Measurements from ENCODE around the gene SBF2.
"Not testable (repeated sequence)": the region's sequence is repeated elsewhere in the genome, so short reads cannot be mapped to it uniquely, and the experiment has no call there.

SBF2 gene

DNA sequence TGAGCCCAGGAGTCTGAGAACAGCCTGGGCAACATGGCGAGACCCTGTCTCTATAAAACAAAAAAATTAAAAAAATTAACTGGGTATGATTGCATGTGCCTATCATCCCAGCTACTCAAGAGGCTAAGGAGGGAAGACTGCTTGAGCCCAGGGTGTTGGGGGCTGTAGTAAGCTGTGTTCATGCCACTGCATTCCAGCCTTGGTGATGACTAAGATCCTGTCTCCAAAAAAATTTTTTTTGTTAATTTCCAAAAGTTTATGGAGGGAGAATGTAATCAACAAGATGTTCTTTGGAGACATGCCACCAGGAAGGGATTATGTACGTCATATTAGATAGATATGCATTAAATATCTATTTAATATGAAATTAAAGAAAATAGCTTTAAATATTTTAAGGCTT, 267.5 kb downstream of the SBF2 start:
- H3K9ac ChIP-seq (ENCODE audit: low read depth, low read length): no peak overlapping the region
- H3K9me3 ChIP-seq (ENCODE audit: control insufficient read depth, insufficient read depth, low read length): no peaks in the 10 kb centered on the region
- H3K36me3 ChIP-seq (ENCODE audit: insufficient read depth, low read length): no peaks in the 10 kb centered on the region
- peaks cover 6% of the 10 kb centered on the region for H3K4me1 ChIP-seq (ENCODE audit: insufficient read depth, low read length)

DNA sequence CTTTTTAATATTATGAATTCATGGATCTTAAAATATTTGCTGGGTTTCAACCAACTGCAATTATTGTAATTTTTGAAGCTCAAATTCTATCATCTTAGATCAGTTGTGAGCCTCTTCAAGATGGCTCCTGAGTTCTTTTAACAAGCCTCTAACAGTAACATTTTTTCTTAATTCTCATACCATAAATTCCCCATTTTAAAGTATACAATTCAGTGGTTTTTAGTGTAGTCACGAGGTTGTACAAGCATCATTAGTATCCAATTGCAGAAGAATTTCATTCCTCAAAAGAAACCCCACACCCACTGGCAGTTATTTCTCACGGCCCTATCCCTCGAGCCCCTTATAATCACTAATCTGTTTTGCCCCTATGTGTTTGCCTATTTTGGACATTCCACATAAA, 270.8 kb downstream of the SBF2 start:
- Histone ChIP-seq H3K9me3 (ENCODE audit: control insufficient read depth, insufficient read depth, low read length) (no peaks in the 10 kb centered on the region), H3K36me3 (ENCODE audit: insufficient read depth, low read length) (no peaks in the 10 kb centered on the region), H3K9ac (ENCODE audit: low read depth, low read length) (no peak overlapping the region), H3K4me1 (ENCODE audit: insufficient read depth, low read length) (peaks cover 22% of the 10 kb centered on the region)

DNA sequence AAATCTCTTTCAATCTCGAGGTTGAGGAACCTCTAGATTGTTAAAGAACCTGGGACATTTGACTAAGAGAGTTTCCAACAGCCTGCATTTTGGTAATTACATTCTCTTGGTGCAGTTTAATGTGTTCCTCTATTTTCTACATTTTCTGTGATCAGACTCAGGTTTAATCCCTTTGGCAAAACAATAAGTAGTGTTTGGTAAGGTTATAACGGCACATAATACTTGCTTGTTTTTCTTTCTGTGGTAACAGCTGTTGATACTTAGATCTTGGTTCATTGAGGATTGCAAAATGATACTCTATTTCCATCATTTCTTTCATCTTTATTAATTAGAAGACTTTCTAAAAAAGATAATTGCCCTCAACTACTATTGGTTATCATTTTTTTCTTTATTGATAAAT, 271.3 kb downstream of the SBF2 start:
- H3K4me1 ChIP-seq (ENCODE audit: insufficient read depth, low read length): peaks cover 22% of the 10 kb centered on the region
- no peaks in the 10 kb centered on the region for H3K9me3 ChIP-seq (ENCODE audit: control insufficient read depth, insufficient read depth, low read length)
- no peak overlapping the region for H3K9ac ChIP-seq (ENCODE audit: low read depth, low read length)
- H3K36me3 ChIP-seq (ENCODE audit: insufficient read depth, low read length): no peaks in the 10 kb centered on the region

DNA sequence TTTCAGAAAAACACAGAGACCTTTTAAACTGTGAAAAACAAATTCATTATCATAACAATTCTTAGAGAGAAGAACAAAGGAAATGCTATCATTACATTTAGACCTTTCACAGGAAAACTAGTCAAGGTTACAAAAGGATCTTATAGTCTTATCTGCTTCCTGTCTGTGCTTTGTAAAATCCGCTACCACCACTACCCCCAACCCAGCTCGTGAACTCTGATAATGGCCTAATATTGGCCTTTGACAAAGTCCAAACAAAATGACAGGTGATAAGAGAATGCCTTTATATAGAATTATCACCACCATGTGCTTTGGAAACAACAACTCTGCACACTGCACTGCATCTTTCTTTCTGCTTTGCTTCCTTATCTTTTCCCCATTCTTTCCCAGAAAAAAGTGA, 272.5 kb downstream of the SBF2 start:
- Histone ChIP-seq H3K9me3 (ENCODE audit: control insufficient read depth, insufficient read depth, low read length) (no peaks in the 10 kb centered on the region), H3K36me3 (ENCODE audit: insufficient read depth, low read length) (no peaks in the 10 kb centered on the region), H3K9ac (ENCODE audit: low read depth, low read length) (no peak overlapping the region), H3K4me1 (ENCODE audit: insufficient read depth, low read length) (peaks cover 22% of the 10 kb centered on the region)

DNA sequence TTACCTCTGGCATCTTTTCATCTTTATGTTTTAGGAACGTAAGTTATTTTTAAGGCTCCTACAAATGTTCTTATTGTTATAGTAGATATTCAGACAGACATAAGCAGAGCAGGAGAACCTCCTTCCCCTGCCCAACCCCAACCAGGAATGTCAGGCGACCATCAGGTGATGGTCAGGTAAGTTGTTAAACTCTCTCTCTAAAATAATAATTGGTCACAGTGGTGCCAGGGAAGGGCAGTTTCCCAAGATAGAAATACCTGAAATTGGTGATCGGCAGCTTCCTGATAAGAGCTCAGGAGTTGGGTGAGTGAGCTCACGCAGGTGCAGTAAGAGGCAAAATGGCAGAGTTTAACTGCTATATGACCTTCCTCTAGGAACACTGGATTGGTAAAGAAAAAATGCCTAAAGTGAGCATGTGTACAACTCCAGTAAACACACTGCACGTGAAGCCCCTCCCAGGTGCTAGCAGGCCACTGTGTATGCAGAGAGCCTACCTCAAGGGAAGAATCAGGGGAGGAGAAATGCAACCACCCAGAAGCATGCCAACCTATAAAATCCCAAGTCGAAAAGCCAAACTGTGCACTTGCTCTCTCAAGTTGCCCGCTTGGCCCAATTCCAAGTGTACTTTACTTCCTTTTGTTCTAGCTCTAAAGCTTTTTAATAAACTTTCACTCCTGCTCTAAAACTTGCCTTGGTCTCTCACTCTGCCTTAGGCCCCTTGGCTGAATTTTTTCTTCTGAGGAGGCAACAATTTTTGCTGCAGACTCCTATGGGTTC, 273.9 kb downstream of the SBF2 start:
- Histone ChIP-seq H3K36me3 (ENCODE audit: insufficient read depth, low read length) (no peaks in the 10 kb centered on the region), H3K4me1 (ENCODE audit: insufficient read depth, low read length) (peaks cover 22% of the 10 kb centered on the region), H3K9ac (ENCODE audit: low read depth, low read length) (no peak overlapping the region), H3K9me3 (ENCODE audit: control insufficient read depth, insufficient read depth, low read length) (no peaks in the 10 kb centered on the region)

DNA sequence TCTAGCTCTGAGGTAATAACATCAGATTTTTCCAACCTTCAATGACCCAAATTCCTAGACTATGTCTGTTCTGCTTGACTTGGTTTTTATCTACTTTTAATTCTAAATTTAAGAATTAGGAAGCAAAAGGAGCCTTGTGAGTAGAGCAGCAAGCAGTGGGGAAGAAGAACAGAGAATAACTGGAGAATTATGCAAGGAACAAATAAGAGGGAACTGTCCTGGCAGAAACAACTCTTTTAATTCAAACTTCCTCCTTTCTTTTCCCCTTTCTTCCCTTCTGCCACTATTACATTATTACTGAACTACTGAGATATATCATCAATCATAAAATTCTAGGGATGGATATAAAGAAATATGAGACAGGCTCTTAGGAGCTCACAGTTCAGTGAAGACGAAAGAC, 276.1 kb downstream of the SBF2 start:
- H3K4me1 ChIP-seq (ENCODE audit: insufficient read depth, low read length): peaks cover 22% of the 10 kb centered on the region
- H3K36me3 ChIP-seq (ENCODE audit: insufficient read depth, low read length): no peaks in the 10 kb centered on the region
- H3K9ac ChIP-seq (ENCODE audit: low read depth, low read length): no peak overlapping the region
- peaks cover 4% of the 10 kb centered on the region; the same call in 1 of the 2 replicates for H3K9me3 ChIP-seq (ENCODE audit: control insufficient read depth, insufficient read depth, low read length)

DNA sequence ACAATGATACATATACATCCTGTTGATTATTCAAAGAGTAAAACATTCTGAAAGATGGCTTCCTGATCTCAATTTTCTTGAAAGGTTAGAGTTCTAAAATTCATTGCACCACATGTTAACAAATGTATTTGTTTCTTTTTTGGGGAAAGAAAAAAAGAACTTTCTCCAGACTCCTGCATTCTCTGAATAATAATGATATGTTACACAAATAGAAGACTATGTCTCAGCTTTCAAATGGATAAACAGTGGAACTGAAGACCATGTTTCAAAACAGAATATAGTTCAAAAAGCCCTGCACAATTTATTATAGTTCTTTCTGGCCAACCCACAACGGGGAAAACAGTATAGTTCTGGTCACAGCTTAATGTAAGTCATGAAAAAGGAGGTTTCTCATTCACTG, 277.0 kb downstream of the SBF2 start:
- H3K9ac ChIP-seq (ENCODE audit: low read depth, low read length): no peak overlapping the region
- H3K4me1 ChIP-seq (ENCODE audit: insufficient read depth, low read length): peaks cover 21% of the 10 kb centered on the region
- peaks cover 7% of the 10 kb centered on the region; the same call in 1 of the 2 replicates for H3K9me3 ChIP-seq (ENCODE audit: control insufficient read depth, insufficient read depth, low read length)
- no peaks in the 10 kb centered on the region for H3K36me3 ChIP-seq (ENCODE audit: insufficient read depth, low read length)

DNA sequence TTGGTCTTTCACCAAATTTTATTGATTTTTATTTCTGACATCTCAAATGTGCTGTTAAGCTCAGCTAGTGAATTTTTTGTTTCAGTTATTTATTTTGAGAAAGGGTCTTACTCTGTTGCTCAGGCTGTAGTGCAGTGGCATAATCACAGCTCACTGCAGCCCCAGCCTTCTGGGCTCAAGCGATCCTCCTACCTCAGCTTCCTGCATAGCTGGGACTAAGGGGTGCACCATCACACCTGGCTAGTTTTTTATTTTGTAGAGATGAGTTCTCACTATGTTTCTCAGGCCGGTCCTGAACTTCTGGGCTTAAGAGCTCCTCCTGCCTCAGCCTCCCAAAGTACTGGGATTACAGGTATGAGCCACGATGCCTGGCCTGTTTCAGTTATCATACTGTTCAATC, 282.0 kb downstream of the SBF2 start:
- no peak overlapping the region for H3K9ac ChIP-seq (ENCODE audit: low read depth, low read length)
- peaks cover 33% of the 10 kb centered on the region for H3K9me3 ChIP-seq (ENCODE audit: control insufficient read depth, insufficient read depth, low read length)
- H3K4me1 ChIP-seq (ENCODE audit: insufficient read depth, low read length): no peaks in the 10 kb centered on the region
- H3K36me3 ChIP-seq (ENCODE audit: insufficient read depth, low read length): peaks cover 3% of the 10 kb centered on the region; the same call in 1 of the 2 replicates

DNA sequence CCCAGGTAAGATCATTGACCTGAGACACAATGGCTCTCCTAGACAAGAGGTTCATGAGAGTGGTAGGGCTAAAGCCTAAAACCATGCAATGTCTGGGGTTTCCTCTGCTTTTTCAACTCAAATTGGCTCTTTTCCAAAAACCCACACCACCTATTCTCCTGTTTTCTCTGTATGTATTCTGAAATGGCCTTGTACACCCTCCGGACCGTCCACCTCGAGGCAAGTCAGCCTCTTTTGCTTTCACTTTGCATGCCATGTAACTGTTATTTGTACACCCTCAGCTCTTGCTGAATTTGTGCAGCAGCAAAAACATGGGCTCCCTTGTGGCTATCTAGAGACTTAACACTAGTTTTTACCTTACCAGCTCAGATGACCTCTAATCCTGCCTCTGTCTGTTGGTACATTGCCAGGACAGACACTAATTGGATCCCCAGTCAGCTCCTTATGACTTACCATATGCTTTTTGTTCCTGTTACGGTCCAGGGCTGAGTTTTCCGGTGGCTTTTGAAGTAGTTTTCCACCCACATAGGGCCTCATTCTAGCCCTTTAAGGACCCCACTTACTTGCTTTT, 288.0 kb downstream of the SBF2 start:
- Histone ChIP-seq H3K9ac (ENCODE audit: low read depth, low read length) (no peak overlapping the region), H3K36me3 (ENCODE audit: insufficient read depth, low read length) (peaks cover 11% of the 10 kb centered on the region), H3K9me3 (ENCODE audit: control insufficient read depth, insufficient read depth, low read length) (peaks cover 33% of the 10 kb centered on the region), H3K4me1 (ENCODE audit: insufficient read depth, low read length) (no peaks in the 10 kb centered on the region)

DNA sequence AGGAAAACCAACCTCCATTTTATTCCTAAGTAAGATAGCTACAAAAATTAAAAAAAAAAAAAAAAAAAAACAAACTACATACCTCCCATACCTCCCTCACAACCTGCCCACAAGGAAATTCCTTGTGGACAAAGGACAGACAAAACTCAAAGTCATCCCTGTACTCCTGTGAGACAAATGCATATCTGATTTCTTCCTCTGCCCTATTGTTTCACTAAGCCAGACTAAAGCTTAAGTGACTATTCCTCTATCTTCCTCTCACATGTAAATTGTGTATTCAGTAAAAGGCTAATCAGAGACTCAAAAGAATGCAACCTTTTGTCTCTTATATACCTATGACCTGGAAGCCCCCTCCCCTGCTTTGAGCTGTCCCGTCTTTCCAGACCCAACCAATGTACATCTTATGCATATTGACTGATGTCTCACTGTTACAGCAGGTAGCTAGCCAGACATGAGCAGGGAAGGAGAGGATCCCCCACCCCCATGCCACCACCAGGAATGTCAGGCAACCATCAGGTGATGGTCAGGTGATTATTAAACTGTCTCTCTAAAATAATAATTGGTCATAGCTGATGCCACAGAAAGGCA, 289.4 kb downstream of the SBF2 start:
- Histone ChIP-seq H3K9ac (ENCODE audit: low read depth, low read length) (no peak overlapping the region), H3K9me3 (ENCODE audit: control insufficient read depth, insufficient read depth, low read length) (peaks cover 32% of the 10 kb centered on the region), H3K4me1 (ENCODE audit: insufficient read depth, low read length) (no peaks in the 10 kb centered on the region), H3K36me3 (ENCODE audit: insufficient read depth, low read length) (peaks cover 11% of the 10 kb centered on the region)

DNA sequence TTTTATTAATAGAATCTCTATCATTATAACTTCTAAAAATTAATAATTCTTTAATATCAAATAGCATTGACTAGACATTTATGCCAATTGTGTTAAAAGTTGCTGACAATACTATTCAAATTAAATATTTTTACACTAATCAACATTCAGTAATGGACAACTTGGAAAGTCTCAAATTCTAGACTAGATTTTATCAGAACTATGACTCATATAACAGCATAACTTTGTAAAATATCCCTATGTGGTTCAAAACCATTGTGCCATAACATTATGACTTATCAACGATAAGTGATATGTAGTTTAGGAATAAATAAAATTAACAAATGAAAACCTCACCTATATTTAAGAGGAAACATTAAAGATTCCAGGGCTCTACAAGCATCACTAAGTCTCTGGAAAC, 291.8 kb downstream of the SBF2 start:
- Histone ChIP-seq H3K9ac (ENCODE audit: low read depth, low read length) (no peak overlapping the region), H3K4me1 (ENCODE audit: insufficient read depth, low read length) (no peaks in the 10 kb centered on the region), H3K9me3 (ENCODE audit: control insufficient read depth, insufficient read depth, low read length) (peaks cover 17% of the 10 kb centered on the region), H3K36me3 (ENCODE audit: insufficient read depth, low read length) (peaks cover 10% of the 10 kb centered on the region)

DNA sequence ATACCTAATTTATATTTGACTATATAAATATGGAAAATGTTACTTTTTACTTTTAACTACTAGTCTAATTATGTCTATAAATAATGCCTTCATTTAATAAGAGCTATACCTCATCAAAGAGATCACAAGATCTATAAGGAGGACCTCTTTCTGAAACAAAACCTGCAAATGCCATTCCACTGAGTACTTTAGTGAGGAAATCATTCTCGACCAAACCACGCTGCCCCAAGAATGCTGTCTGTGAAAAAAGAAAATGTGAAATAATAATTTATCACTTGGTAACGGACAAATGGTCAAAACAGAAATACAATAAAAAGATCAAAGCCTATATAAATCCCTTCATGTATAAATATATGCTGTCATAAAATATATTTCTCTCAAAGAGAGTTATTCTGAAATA, 301.7 kb downstream of the SBF2 start:
- Histone ChIP-seq H3K9me3 (ENCODE audit: control insufficient read depth, insufficient read depth, low read length) (no peaks in the 10 kb centered on the region), H3K36me3 (ENCODE audit: insufficient read depth, low read length) (no peaks in the 10 kb centered on the region; the same call in 1 of the 2 replicates), H3K9ac (ENCODE audit: low read depth, low read length) (no peak overlapping the region), H3K4me1 (ENCODE audit: insufficient read depth, low read length) (0 out of 2 replicates have a peak, but pooled peaks cover 3% of the 10 kb centered on the region)

DNA sequence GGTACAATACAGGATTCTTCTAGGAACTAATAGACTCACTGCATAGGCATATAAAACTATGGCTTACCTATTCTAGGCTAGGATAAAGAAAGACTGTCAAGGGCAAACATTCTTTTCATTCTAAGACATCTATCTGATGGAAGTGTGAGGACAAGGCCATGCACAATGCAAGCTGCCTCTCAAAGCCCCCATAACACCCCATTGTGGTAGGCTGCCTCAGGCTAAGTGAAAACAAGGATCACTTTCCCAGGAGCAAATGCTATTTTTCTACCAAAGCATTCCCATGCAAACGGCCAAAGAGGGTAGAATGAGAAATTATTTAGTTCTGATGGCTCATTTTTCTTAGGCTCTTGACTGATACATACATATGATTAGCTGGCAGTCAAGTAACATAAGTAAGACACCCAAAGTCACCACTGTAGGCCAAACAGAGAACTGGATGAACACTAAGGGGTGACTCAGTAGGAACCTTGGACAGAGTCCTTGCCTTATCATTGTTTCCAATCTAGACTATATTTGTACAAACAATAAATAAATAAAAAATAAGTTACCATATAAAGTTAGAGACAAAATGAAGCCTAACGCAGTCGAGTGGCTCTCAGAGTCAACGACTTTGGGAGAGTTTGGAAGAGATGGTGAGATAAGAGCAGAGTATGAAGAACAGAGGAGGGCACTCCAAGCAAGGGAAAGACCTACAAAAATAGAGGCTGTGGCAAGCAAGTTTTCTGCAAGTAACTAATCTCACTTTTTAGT, 303.6 kb downstream of the SBF2 start:
- H3K9me3 ChIP-seq (ENCODE audit: control insufficient read depth, insufficient read depth, low read length): peaks cover 4% of the 10 kb centered on the region; the same call in 1 of the 2 replicates
- no peak overlapping the region for H3K9ac ChIP-seq (ENCODE audit: low read depth, low read length)
- 0 out of 2 replicates have a peak, but pooled peaks cover 3% of the 10 kb centered on the region for H3K4me1 ChIP-seq (ENCODE audit: insufficient read depth, low read length)
- no peaks in the 10 kb centered on the region; the same call in 1 of the 2 replicates for H3K36me3 ChIP-seq (ENCODE audit: insufficient read depth, low read length)

DNA sequence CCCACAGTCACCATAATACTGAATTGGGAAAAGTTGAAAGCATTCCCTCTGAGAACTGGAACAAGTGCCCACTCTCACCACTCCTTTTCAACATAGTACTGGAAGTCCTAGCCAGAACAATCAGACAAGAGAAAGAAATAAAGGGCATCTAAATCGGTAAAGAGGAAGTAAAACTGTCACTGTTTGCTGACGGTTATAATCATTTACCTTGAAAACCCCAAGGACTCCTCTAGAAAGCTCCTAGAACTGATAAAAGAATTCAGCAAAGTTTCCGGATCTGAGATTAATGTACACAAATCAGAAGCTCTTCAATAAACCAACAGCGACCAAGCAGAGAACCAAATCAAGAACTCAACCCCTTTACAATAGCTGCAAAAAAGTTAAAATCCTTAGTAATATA, 306.7 kb downstream of the SBF2 start:
- not testable (repeated sequence) for H3K9me3 ChIP-seq (ENCODE audit: control insufficient read depth, insufficient read depth, low read length); H3K9ac ChIP-seq (ENCODE audit: low read depth, low read length); H3K36me3 ChIP-seq (ENCODE audit: insufficient read depth, low read length); H3K4me1 ChIP-seq (ENCODE audit: insufficient read depth, low read length)

All from ES-I3 (cell line).